Measurements from ENCODE around the gene FAM83F.
A peak's percentile ranks its signal among the peaks of the same experiment; 100 is the strongest.

The FAM83F gene

DNA sequence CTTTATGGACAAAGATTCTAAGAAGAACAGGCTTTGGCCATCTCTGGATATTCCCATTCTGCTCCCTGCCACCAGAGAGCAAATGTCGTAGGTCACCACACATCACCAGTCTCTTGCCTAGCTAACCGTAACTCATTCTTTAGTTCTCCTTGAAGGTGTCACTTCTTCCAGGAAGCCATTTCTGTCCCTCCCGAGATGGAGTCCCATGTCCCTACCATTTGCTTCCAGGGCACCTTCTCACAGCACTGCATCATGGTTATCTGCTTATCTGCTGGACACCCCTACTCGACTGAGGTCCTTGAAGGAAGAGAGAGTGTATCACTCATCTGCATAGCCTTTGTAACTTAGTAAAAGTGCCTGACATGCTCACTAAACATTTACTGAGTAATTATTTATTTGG lies 47.6 kb downstream of the FAM83F start:
- no peak for DNase-seq (ENCODE audit: extremely low spot score)
- ChIA-PET POLR2A (no interaction called here), CTCF (no interaction called here)
- TF ChIP-seq FOXM1 (IDR thresholded peaks at IDR 0.05; ENCODE audit: borderline replicate concordance) (no peak), SUZ12 (IDR thresholded peaks at IDR 0.05) (no peak), ZNF384 (IDR thresholded peaks at IDR 0.05) (no peak), CTBP1 (IDR thresholded peaks at IDR 0.05; ENCODE audit: borderline replicate concordance) (no peak), FOXK2 (IDR thresholded peaks at IDR 0.05) (no peak), L3MBTL2 (conservative IDR thresholded peaks at IDR 0.05) (no peak), SP1 (IDR thresholded peaks at IDR 0.05) (no peak), LEF1 (IDR thresholded peaks at IDR 0.05; ENCODE audit: borderline replicate concordance) (no peak), ARNT (IDR thresholded peaks at IDR 0.05) (no peak), HDGF (IDR thresholded peaks at IDR 0.05; ENCODE audit: borderline replicate concordance) (no peak), TARDBP (IDR thresholded peaks at IDR 0.05) (no peak), BHLHE40 (IDR thresholded peaks at IDR 0.05; ENCODE audit: borderline replicate concordance) (no peak), ELF4 (IDR thresholded peaks at IDR 0.05) (no peak), NFRKB (IDR thresholded peaks at IDR 0.05) (no peak), FOXA1 (IDR thresholded peaks at IDR 0.05) (no peak)
- TF ChIP-seq, protein P1, sequence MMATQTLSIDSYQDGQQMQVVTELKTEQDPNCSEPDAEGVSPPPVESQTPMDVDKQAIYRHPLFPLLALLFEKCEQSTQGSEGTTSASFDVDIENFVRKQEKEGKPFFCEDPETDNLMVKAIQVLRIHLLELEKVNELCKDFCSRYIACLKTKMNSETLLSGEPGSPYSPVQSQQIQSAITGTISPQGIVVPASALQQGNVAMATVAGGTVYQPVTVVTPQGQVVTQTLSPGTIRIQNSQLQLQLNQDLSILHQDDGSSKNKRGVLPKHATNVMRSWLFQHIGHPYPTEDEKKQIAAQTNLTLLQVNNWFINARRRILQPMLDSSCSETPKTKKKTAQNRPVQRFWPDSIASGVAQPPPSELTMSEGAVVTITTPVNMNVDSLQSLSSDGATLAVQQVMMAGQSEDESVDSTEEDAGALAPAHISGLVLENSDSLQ (IDR thresholded peaks at IDR 0.05) = no peak

- POLR2A ChIA-PET = interaction anchor here (0.7 to 2.0 kb wide), 14 partner anchors 12 to 520 kb away, joined by 3 to 37 read pairs (median 5); partner anchors contain the start of gene TNRC6B
- TF ChIP-seq ELF4 (IDR thresholded peaks at IDR 0.05) (no peak), L3MBTL2 (conservative IDR thresholded peaks at IDR 0.05) (no peak)
- no peak for DNase-seq (ENCODE audit: extremely low spot score)
- CTCF ChIA-PET = interaction anchor here (1.6 kb wide), 1 partner anchor 150 kb away, joined by 4 read pairs; no protein-coding TSS in a partner anchor
Measured at GRCh38 chr22:40043081-40043480, 48.3 kb downstream of the FAM83F start.

GRCh38 chr22:40043793-40044101 lies 49.0 kb downstream of the FAM83F start:
- TF ChIP-seq LEF1 (IDR thresholded peaks at IDR 0.05; ENCODE audit: borderline replicate concordance) (no peak), SUZ12 (IDR thresholded peaks at IDR 0.05) (no peak), BHLHE40 (IDR thresholded peaks at IDR 0.05; ENCODE audit: borderline replicate concordance) (no peak), ELF4 (IDR thresholded peaks at IDR 0.05) (no peak), SP1 (IDR thresholded peaks at IDR 0.05) (no peak)
- TF ChIP-seq, protein P1 (IDR thresholded peaks at IDR 0.05) = no peak
- ChIA-PET CTCF (interaction anchor here (0.5 to 1.6 kb wide), 6 partner anchors 27 to 515 kb away, joined by 3 to 6 read pairs (median 4); no protein-coding TSS in a partner anchor), POLR2A (interaction anchor here (0.5 to 3.7 kb wide), 55 partner anchors 9 to 524 kb away, joined by 3 to 47 read pairs (median 5); partner anchors contain the start of genes ADSL, ATF4 and TNRC6B)
- no peak for DNase-seq (ENCODE audit: extremely low spot score)

DNA sequence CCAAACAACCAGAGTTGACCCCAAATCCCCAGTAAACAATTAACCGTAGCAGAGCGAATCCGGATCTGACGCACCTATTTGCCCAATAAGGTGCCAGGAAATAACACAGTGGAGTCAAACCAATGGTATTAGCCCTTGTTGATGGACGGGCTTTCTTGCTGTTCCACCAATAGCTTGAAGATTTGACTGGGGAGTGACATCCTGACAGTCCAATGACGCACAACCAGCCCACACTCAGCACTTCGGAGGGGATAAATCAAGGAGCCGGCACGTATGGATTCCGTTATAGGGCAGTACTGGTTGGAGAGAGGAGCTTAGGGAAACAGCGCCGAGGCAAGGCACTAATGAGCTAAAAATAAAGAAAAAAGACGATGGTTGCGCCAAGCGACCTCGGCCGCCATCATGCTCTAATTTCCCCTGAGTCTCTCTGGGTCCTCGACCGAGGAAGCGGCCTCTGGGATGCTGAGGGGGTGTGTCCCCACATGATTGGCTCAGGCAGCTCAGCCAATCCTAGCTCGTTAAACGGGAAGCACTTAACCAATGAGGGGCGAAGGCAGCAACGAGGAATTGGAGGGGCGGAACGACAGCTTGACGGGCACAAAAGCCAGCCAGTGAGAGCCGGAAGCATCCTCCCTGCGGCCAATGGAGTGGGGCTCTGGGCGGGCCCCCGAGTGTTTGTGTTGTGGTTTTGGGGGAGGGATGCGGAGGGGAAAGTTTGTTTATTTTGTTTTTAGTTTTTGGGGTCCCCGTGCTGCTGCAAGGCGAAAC lies 49.5 kb downstream of the FAM83F start:
- ChIA-PET CTCF (interaction anchor here (0.5 to 1.6 kb wide), 6 partner anchors 26 to 515 kb away, joined by 3 to 6 read pairs (median 4); no protein-coding TSS in a partner anchor), POLR2A (interaction anchor here (0.5 to 3.7 kb wide), 67 partner anchors 10 to 640 kb away, joined by 3 to 47 read pairs (median 4); partner anchors contain the start of genes ADSL, ATF4, MIEF1 and RPS19BP1)
- TF ChIP-seq TARDBP (IDR thresholded peaks at IDR 0.05) = no peak
- peak; percentile 92 for TF ChIP-seq L3MBTL2 (conservative IDR thresholded peaks at IDR 0.05)
- TF ChIP-seq LEF1 (IDR thresholded peaks at IDR 0.05; ENCODE audit: borderline replicate concordance) = no peak; the same call in 1 of the 2 replicates
- no peak for TF ChIP-seq ZNF384 (IDR thresholded peaks at IDR 0.05)
- TF ChIP-seq ARNT (IDR thresholded peaks at IDR 0.05) = no peak
- TF ChIP-seq, protein P1 (IDR thresholded peaks at IDR 0.05) = peak; percentile 99
- no peak for TF ChIP-seq FOXK2 (IDR thresholded peaks at IDR 0.05)
- no peak for TF ChIP-seq HDGF (IDR thresholded peaks at IDR 0.05; ENCODE audit: borderline replicate concordance)
- no peak for TF ChIP-seq FOXA1 (IDR thresholded peaks at IDR 0.05)
- no peak for TF ChIP-seq FOXM1 (IDR thresholded peaks at IDR 0.05; ENCODE audit: borderline replicate concordance)
- TF ChIP-seq CTBP1 (IDR thresholded peaks at IDR 0.05; ENCODE audit: borderline replicate concordance) = no peak
- TF ChIP-seq ELF4 (IDR thresholded peaks at IDR 0.05) = peak; percentile 58; the same call in 1 of the 2 replicates
- no peak for TF ChIP-seq SP1 (IDR thresholded peaks at IDR 0.05)
- DNase-seq (ENCODE audit: extremely low spot score) = peak; percentile 99

DNA sequence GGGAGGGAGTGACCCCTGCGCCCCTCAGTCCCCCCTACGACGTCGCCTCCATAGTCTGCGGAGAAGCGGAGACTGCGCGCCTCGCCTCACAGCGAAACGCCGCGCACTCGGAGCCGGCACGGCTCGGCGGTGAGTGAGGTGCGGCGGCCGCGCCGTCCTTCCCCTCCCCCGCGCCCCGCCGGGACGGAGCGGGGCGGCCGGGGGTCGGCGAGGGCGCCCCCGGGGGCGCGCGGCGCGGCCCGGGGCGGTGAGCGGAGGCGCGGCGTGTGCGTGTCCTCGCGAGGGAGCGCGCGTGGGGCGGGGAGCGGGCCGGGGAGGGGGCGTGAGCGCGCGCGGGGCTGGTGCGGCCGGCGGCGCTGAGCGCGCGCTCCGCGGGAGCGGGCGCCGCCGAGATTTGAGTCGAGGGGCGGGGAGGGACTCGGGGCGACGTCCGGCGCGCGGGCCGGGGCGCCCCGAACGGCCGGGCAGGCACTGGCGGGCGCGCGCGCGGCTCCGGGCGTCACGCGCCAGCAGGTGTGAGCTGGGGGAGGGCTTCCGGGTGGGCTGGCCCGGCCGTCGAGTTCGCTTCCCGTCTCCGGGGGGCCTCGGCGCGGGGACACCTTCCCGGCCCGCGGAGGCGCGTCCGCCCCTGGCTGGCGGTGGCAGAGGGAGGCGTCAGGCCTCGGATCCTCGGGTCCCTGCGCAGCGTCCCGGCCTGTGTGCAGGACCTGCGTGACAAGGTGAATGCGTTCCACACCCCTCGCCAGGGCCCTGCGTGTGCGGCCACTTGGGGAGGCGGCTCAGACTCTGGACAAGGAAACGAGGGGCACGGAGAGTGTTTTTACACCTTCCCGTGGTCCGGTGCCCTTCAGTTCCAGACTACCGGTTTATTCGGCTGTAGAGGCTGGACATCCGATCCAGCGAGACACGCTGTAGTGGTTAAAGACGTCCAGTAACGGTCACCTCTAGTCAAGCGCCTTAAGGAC lies 50.4 kb downstream of the FAM83F start:
- ChIA-PET POLR2A (interaction anchor here (0.6 to 3.7 kb wide), 41 partner anchors 9 to 726 kb away, joined by 3 to 47 read pairs (median 4); partner anchors contain the start of genes ADSL, MIEF1, RPL3 and RPS19BP1), CTCF (interaction anchor here (1.3 to 1.4 kb wide), 2 partner anchors 303 to 516 kb away, joined by 3 read pairs; no protein-coding TSS in a partner anchor)
- DNase-seq (ENCODE audit: extremely low spot score) = peak; percentile 66
- no peak for TF ChIP-seq SP1 (IDR thresholded peaks at IDR 0.05)
- no peak for TF ChIP-seq NFRKB (IDR thresholded peaks at IDR 0.05)
- no peak for TF ChIP-seq SUZ12 (IDR thresholded peaks at IDR 0.05)
- TF ChIP-seq LEF1 (IDR thresholded peaks at IDR 0.05; ENCODE audit: borderline replicate concordance) = 0 out of 2 replicates have a peak, but pooled peaks have one; percentile 45
- no peak for TF ChIP-seq ELF4 (IDR thresholded peaks at IDR 0.05)
- no peak for TF ChIP-seq FOXM1 (IDR thresholded peaks at IDR 0.05; ENCODE audit: borderline replicate concordance)
- TF ChIP-seq ZNF384 (IDR thresholded peaks at IDR 0.05) = no peak
- peak; percentile 35; the same call in 1 of the 2 replicates for TF ChIP-seq L3MBTL2 (conservative IDR thresholded peaks at IDR 0.05)
